Hepatocyte (in vitro differentiated cells): ENCODE results near the gene SNX24.

Experiments
- EZH2 ChIP-seq: fragments of 200-600 bp; sonication (generic); IDR thresholded peaks from 2 replicates; pipeline ENCODE4 v1.6.1; 2016; ENCODE audit warnings: antibody characterized with exemption, mild to moderate bottlenecking, borderline replicate concordance
- EZH2phosphoT487 ChIP-seq: fragments of 200-600 bp; sonication (generic); IDR thresholded peaks from one replicate; pipeline ENCODE4 v1.6.1; 2018; ENCODE audit warnings: antibody characterized with exemption, mild to moderate bottlenecking, low read depth, moderate library complexity; ENCODE audit not compliant: unreplicated experiment, severe bottlenecking
- TF ChIP-seq, protein P1 (sequence below): fragments of 200-600 bp; sonication (generic); IDR thresholded peaks from 2 replicates; pipeline ENCODE4 v1.5.1; 2016; ENCODE audit warnings: antibody characterized with exemption, mild to moderate bottlenecking; ENCODE audit not compliant: poor library complexity

GRCh38 chr5:122842016-122842580, 3.3 kb upstream of the SNX24 start:
- TF ChIP-seq, protein P1, sequence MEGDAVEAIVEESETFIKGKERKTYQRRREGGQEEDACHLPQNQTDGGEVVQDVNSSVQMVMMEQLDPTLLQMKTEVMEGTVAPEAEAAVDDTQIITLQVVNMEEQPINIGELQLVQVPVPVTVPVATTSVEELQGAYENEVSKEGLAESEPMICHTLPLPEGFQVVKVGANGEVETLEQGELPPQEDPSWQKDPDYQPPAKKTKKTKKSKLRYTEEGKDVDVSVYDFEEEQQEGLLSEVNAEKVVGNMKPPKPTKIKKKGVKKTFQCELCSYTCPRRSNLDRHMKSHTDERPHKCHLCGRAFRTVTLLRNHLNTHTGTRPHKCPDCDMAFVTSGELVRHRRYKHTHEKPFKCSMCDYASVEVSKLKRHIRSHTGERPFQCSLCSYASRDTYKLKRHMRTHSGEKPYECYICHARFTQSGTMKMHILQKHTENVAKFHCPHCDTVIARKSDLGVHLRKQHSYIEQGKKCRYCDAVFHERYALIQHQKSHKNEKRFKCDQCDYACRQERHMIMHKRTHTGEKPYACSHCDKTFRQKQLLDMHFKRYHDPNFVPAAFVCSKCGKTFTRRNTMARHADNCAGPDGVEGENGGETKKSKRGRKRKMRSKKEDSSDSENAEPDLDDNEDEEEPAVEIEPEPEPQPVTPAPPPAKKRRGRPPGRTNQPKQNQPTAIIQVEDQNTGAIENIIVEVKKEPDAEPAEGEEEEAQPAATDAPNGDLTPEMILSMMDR = no peak
- TF ChIP-seq EZH2 (no peak), EZH2phosphoT487 (no peak)
